ENCODE data around the gene TEKTIP1. TPM values are rescaled to one million over a fixed set of nuclear protein-coding genes. Genes with fewer than 3 reads are reported as not detected.

The TEKTIP1 gene
- total and polyA plus RNA-seq, 2 of the 4 experiments (the other 2 are of a cell fraction): not detected

GRCh38 chr19:3547301-3547731 is 8.3 kb downstream of the TEKTIP1 start:
- Histone ChIP-seq H4K8ac (ENCODE audit: low read depth in 2 of 2, low read length in 2 of 2) (no peak overlapping the region), H3K18ac (ENCODE audit: low read depth, low read length) (no peak overlapping the region), H3K23ac (ENCODE audit: low read depth, low read length) (no peak overlapping the region), H3K27ac (ENCODE audit: insufficient read depth, low read length) (no peak overlapping the region), H3K36me3 (ENCODE audit: control insufficient read depth, insufficient read depth, low read length) (peaks cover 32% of the 10 kb centered on the region), H2BK120ac (ENCODE audit: low read depth, low read length) (no peak overlapping the region), H4K91ac (ENCODE audit: insufficient read depth, low read depth, low read length) (no peak overlapping the region), H3K9me3 (ENCODE audit: control insufficient read depth, insufficient read depth, low read length) (no peaks in the 10 kb centered on the region), H3K9ac (ENCODE audit: low read depth, low read length) (no peak overlapping the region), H3K14ac (replicated peaks; ENCODE audit: low read depth, low read length) (no peak overlapping the region), H2BK15ac (ENCODE audit: low read depth, low read length) (no peak overlapping the region), H3K4me2 (ENCODE audit: low read depth, low read length) (no peak overlapping the region), H2BK20ac (ENCODE audit: low read depth, low read length) (no peak overlapping the region), H3K9me1 (ENCODE audit: insufficient read depth, low read length) (no peaks in the 10 kb centered on the region), H3K4me1 (ENCODE audit: control insufficient read depth, insufficient read depth, low read length) (no peaks in the 10 kb centered on the region), H3K56ac (ENCODE audit: extremely low read depth, insufficient read depth, low read length) (no peak overlapping the region), H2AK5ac (ENCODE audit: low read depth, low read length) (no peak overlapping the region), H3K4me3 (ENCODE audit: insufficient read depth, low read depth, low read length) (no peak overlapping the region), H2AK9ac (replicated peaks; ENCODE audit: low read depth, low read length, poor library complexity) (no peak overlapping the region), H2AFZ (replicated peaks; ENCODE audit: low read length, poor library complexity) (peak overlapping the region; percentile 43), H3K79me1 (ENCODE audit: low read depth in 1 of 2, low read length in 2 of 2) (peaks cover 4 to 24% of the 10 kb centered on the region in 2 experiments; a peak in 3 of 4 replicates), H4K5ac (ENCODE audit: low read depth, low read length) (no peak overlapping the region), H3K27me3 (ENCODE audit: control insufficient read depth, insufficient read depth, low read length) (no peaks in the 10 kb centered on the region), H2BK5ac (ENCODE audit: low read depth, low read length, poor library complexity, severe bottlenecking) (no peak overlapping the region), H4K20me1 (ENCODE audit: insufficient read depth, low read length) (peaks cover 36% of the 10 kb centered on the region), H3K4ac (ENCODE audit: low read depth, low read length) (no peak overlapping the region)
- BruUV-seq (replicated peaks): no TSS peak
- in situ Hi-C loops (cut with MboI; ENCODE audit: low sequenced_read_pairs) (no loop called here), intact Hi-C loops (cut with micrococcal nuclease) (no loop called here), dilution Hi-C loops (cut with HindIII; ENCODE audit: low sequenced_read_pairs, unreplicated experiment) (no loop called here)
- ChIA-PET POLR2A (ENCODE audit: unreplicated experiment) (no interaction called here), CTCF (no interaction called here)
- no peak for DNase-seq
- 100% methylated on average over 3 of the region's 15 CpGs; no CpG with 5 or more reads in 1 of the 2 experiments for WGBS, 2 experiments (ENCODE audit: extremely low coverage in 2 of 2, insufficient read length in 1 of 2)
- TF ChIP-seq MXI1 (IDR thresholded peaks at IDR 0.05; ENCODE audit: borderline replicate concordance, low read depth, low read length): no peak
- no peak for TF ChIP-seq MAFK (IDR thresholded peaks at IDR 0.05; ENCODE audit: low read depth, low read length)
- no peak for TF ChIP-seq RCOR1 (IDR thresholded peaks at IDR 0.05; ENCODE audit: insufficient replicate concordance, low read length)
- TF ChIP-seq RFX5 (IDR thresholded peaks at IDR 0.05; ENCODE audit: low read depth, low read length): no peak
- TF ChIP-seq POLR2A (IDR thresholded peaks at IDR 0.05; ENCODE audit: low read depth, low read length): no peak
- no peak for TF ChIP-seq NFE2L2 (IDR thresholded peaks at IDR 0.05; ENCODE audit: low read depth, low read length)
- TF ChIP-seq CHD1 (IDR thresholded peaks at IDR 0.05; ENCODE audit: low read depth, low read length): no peak
- peak; percentile 56 for TF ChIP-seq CTCF (conservative IDR thresholded peaks at IDR 0.05; ENCODE audit: low read depth, low read length)
- peak; percentile 51 for TF ChIP-seq RAD21 (IDR thresholded peaks at IDR 0.05; ENCODE audit: low read length)
- no peak for TF ChIP-seq MAZ (IDR thresholded peaks at IDR 0.05; ENCODE audit: borderline replicate concordance, low read depth, low read length)
- no peak for TF ChIP-seq USF2 (IDR thresholded peaks at IDR 0.05; ENCODE audit: low read depth, low read length)
- TF ChIP-seq ELK1 (IDR thresholded peaks at IDR 0.05; ENCODE audit: borderline replicate concordance, low read depth, low read length): no peak
- no peak for TF ChIP-seq BHLHE40 (IDR thresholded peaks at IDR 0.05; ENCODE audit: low read depth, low read length)
- no peak for TF ChIP-seq FOS (IDR thresholded peaks at IDR 0.05; ENCODE audit: low read depth, low read length)
- peak; percentile 42 for TF ChIP-seq SMC3 (IDR thresholded peaks at IDR 0.05; ENCODE audit: low read depth, low read length)
- ATAC-seq (ENCODE audit: low read depth): peak; percentile 48; the same call in 1 of the 2 replicates

All from IMR-90 (cell line).